Measurements from ENCODE around the gene HOXA5.

Gene HOXA5

DNA sequence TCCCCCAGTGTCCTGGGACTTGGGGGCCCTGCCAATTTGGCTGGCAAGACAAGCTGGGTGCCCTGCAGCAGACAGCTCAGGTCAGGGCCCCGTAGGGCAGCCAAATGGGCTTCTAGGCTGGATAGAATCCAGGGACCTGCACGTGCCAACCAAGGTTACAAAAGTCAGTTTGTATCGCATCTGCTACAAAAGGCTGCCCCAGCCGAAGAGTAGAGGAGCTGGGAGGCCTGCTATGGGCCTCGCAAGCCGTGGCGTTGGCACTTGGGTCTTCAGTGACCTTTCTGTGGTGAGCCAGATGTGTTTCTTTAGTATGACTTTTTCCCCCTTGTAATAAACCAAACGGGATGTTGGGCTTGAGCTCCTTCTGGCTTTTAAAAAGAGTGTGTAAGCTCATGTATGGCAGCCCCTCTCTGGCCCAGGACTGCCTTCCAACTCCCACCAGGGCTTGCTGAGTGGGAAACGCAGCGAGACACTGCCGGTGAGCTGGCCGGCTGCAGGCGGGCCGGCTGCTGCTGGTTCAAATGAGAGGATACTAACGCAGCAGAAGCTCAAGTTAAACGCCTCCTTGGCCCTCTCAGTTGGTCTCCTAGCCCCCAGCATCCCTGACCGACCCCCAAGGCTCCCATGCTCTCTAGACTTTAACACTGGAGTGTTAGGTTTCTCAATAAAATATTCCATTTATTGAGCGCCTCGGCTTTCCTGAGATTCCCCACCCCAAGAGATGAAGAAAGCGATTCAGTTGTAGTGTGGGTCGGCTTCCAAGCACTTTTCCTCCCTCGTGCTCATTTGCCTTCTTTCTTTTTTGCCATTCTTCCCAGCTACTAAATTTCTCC, 33.7 kb upstream of the HOXA5 start:
- Histone ChIP-seq H3K4me3 (replicated peaks; ENCODE audit: insufficient read depth, low read length) (no peak overlapping the region), H3K27ac (replicated peaks) (no peak overlapping the region), H3K27me3 (ENCODE audit: insufficient read depth, poor library complexity, severe bottlenecking) (peaks cover 45% of the 10 kb centered on the region)
- DNase-seq (ENCODE audit: low read depth in 1 of 2, low spot score in 1 of 2) = no peak
- TF ChIP-seq, protein P1, sequence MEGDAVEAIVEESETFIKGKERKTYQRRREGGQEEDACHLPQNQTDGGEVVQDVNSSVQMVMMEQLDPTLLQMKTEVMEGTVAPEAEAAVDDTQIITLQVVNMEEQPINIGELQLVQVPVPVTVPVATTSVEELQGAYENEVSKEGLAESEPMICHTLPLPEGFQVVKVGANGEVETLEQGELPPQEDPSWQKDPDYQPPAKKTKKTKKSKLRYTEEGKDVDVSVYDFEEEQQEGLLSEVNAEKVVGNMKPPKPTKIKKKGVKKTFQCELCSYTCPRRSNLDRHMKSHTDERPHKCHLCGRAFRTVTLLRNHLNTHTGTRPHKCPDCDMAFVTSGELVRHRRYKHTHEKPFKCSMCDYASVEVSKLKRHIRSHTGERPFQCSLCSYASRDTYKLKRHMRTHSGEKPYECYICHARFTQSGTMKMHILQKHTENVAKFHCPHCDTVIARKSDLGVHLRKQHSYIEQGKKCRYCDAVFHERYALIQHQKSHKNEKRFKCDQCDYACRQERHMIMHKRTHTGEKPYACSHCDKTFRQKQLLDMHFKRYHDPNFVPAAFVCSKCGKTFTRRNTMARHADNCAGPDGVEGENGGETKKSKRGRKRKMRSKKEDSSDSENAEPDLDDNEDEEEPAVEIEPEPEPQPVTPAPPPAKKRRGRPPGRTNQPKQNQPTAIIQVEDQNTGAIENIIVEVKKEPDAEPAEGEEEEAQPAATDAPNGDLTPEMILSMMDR (IDR thresholded peaks at IDR 0.05; ENCODE audit: insufficient read depth, low read length) = no peak
- TF ChIP-seq GABPA (IDR thresholded peaks at IDR 0.05; ENCODE audit: low read depth) (no peak), POLR2AphosphoS5 (IDR thresholded peaks at IDR 0.05; ENCODE audit: low read depth) (no peak), SPI1 (IDR thresholded peaks at IDR 0.05; ENCODE audit: borderline replicate concordance, low read depth) (no peak)
- TF ChIP-seq, protein P2, sequence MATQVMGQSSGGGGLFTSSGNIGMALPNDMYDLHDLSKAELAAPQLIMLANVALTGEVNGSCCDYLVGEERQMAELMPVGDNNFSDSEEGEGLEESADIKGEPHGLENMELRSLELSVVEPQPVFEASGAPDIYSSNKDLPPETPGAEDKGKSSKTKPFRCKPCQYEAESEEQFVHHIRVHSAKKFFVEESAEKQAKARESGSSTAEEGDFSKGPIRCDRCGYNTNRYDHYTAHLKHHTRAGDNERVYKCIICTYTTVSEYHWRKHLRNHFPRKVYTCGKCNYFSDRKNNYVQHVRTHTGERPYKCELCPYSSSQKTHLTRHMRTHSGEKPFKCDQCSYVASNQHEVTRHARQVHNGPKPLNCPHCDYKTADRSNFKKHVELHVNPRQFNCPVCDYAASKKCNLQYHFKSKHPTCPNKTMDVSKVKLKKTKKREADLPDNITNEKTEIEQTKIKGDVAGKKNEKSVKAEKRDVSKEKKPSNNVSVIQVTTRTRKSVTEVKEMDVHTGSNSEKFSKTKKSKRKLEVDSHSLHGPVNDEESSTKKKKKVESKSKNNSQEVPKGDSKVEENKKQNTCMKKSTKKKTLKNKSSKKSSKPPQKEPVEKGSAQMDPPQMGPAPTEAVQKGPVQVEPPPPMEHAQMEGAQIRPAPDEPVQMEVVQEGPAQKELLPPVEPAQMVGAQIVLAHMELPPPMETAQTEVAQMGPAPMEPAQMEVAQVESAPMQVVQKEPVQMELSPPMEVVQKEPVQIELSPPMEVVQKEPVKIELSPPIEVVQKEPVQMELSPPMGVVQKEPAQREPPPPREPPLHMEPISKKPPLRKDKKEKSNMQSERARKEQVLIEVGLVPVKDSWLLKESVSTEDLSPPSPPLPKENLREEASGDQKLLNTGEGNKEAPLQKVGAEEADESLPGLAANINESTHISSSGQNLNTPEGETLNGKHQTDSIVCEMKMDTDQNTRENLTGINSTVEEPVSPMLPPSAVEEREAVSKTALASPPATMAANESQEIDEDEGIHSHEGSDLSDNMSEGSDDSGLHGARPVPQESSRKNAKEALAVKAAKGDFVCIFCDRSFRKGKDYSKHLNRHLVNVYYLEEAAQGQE (IDR thresholded peaks at IDR 0.05; ENCODE audit: insufficient replicate concordance, low read depth) = no peak

DNA sequence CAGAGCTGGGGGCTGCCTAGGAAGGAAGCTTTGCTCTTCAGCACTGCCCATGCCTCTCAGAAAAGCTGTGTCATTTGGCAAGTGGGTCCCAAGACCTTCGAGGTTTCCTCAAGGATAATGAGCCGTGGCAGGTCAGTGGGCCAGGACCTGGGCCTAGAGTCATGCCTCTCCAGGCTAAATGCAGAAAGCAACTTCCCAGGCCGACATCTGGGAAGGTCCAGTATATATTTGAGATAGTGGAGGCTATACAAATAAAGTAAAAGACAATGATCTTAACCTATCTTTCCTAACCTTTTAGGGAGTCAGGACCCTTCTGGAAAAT, 33.0 kb upstream of the HOXA5 start:
- H3K4me3 ChIP-seq (replicated peaks; ENCODE audit: insufficient read depth, low read length) = no peak overlapping the region
- peaks cover 50% of the 10 kb centered on the region for H3K27me3 ChIP-seq (ENCODE audit: insufficient read depth, poor library complexity, severe bottlenecking)
- no peak for DNase-seq (ENCODE audit: low read depth in 1 of 2, low spot score in 1 of 2)
- no peak overlapping the region for H3K27ac ChIP-seq (replicated peaks)
- no peak for TF ChIP-seq GABPA (IDR thresholded peaks at IDR 0.05; ENCODE audit: low read depth)
- TF ChIP-seq, protein P1 (IDR thresholded peaks at IDR 0.05; ENCODE audit: insufficient read depth, low read length) = no peak
- TF ChIP-seq POLR2AphosphoS5 (IDR thresholded peaks at IDR 0.05; ENCODE audit: low read depth) = no peak
- TF ChIP-seq SPI1 (IDR thresholded peaks at IDR 0.05; ENCODE audit: borderline replicate concordance, low read depth) = no peak
- TF ChIP-seq, protein P2 (IDR thresholded peaks at IDR 0.05; ENCODE audit: insufficient replicate concordance, low read depth) = no peak

DNA sequence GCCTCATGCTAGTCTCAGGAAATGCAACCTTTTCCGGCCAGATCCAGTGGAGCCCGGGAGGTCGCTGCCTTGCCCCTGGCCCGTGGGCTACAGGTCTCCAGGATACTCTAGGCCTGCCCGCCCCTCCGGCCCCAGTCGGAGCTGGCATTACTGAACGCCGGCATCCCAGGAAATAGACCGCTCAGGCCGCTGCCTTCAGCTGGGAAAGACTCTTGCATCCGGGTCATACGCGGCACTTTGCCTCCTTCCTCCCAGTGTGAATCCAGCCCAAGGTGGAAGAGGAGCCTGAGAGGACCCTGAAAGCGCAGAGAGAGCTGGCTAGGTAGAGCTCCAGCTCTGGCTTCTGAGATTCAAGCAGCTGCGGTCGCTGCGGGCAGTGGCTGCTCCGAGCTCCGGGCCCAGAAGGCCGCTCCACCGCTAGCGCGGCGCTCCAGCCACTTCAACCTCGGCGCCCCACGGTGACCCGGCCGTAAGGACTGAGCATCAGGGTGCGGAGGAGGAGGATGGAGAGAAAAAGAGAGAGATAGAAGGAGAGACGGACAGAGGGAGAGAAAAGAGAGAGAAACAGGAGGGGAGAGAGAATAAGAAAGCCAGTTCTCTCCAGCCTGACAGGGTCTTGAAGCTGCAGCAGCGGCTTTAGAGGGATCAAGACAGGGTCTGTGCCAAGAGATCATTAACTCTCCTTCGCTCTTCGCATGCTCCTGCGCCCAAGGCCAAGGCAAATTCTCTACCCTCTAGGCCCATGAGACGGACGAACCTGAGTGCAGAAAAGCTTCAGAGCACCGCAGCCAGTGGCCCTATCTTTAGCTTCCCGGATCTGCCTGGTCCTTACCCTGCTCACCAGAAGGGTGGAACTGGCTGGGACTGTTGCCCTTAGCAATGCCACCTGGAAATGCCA, 32.4 kb upstream of the HOXA5 start:
- DNase-seq (ENCODE audit: low read depth in 1 of 2, low spot score in 1 of 2) = no peak
- TF ChIP-seq, protein P1 (IDR thresholded peaks at IDR 0.05; ENCODE audit: insufficient read depth, low read length) = no peak
- no peak for TF ChIP-seq SPI1 (IDR thresholded peaks at IDR 0.05; ENCODE audit: borderline replicate concordance, low read depth)
- TF ChIP-seq, protein P2 (IDR thresholded peaks at IDR 0.05; ENCODE audit: insufficient replicate concordance, low read depth) = no peak
- Histone ChIP-seq H3K27ac (replicated peaks) (no peak overlapping the region), H3K27me3 (ENCODE audit: insufficient read depth, poor library complexity, severe bottlenecking) (peaks cover 50% of the 10 kb centered on the region), H3K4me3 (replicated peaks; ENCODE audit: insufficient read depth, low read length) (no peak overlapping the region)

All from HL-60 (cell line).